Non-pigmented ciliary epithelial cell (primary cell): Measurements from ENCODE around the gene NADSYN1.
"Not testable (repeated sequence)": the region's sequence is repeated elsewhere in the genome, so short reads cannot be mapped to it uniquely, and the experiment has no call there.

Source experiments
- DNase-seq: peaks from one replicate; pipeline ENCODE4 v3.0.0-alpha.2; 2010; ENCODE audit warnings: low read depth

The NADSYN1 gene

DNA sequence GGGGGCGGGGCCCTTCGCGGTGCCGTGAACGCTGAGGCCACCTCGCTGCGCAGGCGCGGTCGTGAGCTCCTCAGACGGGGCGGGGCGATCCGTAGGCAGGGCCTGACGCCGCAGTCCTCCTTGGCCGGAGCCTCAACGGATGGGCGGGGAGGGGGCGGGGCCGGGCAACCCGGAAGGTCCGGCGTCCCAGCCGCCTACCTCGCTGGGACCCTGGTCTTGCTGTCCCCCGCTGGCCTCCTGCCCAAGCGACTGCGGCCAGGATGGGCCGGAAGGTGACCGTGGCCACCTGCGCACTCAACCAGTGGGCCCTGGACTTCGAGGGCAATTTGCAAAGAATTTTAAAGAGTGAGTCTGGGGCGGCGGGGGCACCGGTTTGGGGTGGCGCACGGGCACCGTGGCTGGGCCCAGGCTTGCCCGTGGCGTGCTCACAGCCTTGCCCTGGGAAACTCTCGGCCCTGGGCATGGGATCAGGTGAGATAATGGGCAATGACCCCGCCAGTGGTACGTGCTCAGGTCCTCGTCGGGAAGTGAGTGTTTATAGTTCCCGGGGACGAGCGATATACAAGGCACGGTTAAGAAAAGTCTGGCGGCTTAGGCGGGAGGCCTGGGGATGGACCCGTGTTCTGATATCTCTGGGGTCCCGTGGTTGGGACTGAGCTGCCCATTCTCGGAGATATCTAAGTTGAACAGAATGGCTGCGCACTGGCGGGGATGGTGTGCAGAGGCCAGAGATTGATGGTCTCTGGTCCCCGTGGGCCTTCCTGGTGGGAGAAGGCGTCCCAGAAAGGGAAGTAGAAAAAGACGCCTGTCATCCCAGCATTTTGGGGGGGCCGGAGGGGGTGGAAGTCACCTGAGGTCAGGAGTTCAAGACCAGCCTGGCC, at the start of gene NADSYN1:
TSS of gene NADSYN1 (plus strand) at position 167 of the 881 bp plus-strand sequence. CDS start at position 261, 94 bp downstream.
- DNase-seq, result peak; percentile 43

- no peak for DNase-seq
Measured at GRCh38 chr11:71404209-71404608, 48.8 kb upstream of the NADSYN1 start.

DNA sequence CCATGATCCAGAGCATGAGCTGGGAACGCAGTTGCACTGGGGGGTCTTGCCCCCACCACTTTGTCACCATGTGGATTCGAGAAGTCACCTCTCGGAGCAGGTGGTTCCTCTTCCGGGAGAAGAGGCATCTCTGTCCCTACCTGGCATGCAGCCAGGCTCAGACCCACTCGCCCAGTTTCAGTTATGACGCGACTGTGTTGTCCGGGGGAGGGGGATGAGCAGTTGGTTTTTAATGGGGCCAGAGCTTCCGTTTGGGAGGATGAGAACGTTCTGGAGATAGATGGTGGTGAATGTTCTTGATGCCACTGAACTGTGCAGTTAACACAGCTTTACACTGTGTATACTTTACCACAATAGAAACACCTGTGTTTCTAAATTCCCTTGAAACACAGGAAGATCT, 46.3 kb upstream of the NADSYN1 start:
- DNase-seq, result no peak

GRCh38 chr11:71407356-71407755, 45.6 kb upstream of the NADSYN1 start:
- no peak for DNase-seq

GRCh38 chr11:71408826-71409225, 44.2 kb upstream of the NADSYN1 start:
- no peak for DNase-seq

- no peak for DNase-seq
Measured at GRCh38 chr11:71410363-71410966, 42.5 kb upstream of the NADSYN1 start.

DNA sequence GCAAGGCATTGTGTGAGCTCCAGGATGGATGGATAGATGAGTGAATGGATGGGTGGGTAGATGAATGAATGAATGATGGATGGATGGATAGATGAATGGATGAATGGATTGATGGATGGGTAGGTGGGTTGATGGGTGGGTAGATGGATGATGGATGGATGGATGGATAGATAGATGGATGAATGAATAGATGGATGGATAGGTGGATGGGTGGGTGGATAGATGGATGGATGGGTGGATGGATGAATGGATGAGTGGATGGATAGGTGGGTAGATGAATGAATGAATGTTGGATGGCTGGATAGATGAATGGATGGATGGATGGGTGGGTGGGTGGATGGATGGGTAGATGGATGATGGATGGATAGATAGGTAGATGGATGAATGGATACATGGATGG, 38.4 kb upstream of the NADSYN1 start:
- DNase-seq, result no peak

DNA sequence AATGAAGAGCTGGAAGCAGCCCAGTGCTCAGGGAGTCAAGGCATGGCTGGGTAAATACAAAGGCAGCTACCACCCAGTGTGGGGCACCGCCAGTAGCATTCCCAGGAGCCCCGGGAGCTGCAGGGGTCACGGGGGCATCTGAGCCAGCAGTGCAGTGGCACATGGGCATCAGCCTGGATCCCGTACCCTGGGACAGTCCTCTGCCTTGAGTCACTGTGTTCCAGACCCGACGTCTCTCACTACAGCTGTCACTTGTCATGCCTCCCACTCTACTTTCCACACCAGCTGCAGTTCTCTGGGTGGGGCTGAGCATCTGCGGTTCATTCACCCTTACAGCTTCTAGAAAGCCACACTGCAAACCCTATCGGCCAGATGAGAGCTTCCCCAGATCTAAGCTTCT, 34.4 kb upstream of the NADSYN1 start:
- DNase-seq, result no peak

DNA sequence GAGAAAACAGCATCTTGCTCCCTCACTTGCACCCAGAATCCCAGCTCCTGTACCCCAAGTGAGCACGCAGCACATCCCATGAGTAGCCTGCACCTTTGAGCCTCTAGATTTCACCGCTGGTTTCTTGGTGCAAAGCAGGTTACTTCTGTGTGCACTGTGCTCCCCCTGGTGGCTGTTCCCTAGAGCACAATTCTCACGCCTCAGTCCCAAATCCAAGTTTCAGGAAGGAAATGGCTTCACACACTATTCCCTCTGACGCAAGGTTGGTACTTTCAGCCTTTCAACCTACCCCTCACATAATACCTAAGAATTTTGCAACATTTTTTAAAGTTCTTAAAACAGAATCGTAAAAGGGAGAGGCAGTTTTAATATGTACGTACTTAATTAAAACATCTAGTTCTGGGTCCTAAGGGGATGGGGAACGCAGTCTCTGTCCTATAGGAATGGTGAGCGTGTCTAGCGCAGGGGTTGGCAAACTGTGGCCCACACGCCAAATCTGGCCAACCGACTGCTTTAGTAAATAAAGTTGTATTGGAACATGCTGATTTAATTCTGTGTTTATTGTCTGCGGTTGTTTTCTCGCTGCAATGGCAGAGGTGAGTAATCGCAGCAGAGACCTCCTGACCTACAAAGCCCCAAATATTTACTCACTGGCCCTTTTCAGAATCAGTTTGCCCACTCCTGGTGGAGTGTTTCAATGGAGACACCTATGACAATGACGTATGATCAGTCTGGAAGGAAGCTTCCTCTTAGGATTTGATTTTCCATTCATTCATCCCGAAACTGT, 32.4 kb upstream of the NADSYN1 start:
- peak; percentile 6 for DNase-seq

GRCh38 chr11:71421392-71421950, 31.5 kb upstream of the NADSYN1 start:
- no peak for DNase-seq

DNA sequence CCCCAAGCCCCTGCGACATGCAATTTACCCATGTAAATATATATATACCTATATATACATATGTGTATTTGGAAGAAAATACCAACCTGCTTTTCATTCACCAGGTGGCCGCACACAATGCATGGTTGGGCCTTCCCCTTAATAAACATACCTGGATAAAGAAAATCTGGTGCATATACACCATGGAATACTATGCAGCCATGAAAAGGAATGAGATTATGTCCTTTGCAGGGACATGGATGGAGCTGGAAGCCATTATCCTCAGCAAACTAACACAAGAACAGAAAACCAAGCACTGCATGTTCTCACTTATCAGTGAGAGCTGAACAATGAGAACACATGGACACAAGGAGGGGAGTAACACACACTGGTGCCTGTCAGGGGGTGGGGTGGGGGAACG, 30.7 kb upstream of the NADSYN1 start:
- not testable (repeated sequence) for DNase-seq

GRCh38 chr11:71423181-71423790, 29.7 kb upstream of the NADSYN1 start:
- DNase-seq, result no peak

DNA sequence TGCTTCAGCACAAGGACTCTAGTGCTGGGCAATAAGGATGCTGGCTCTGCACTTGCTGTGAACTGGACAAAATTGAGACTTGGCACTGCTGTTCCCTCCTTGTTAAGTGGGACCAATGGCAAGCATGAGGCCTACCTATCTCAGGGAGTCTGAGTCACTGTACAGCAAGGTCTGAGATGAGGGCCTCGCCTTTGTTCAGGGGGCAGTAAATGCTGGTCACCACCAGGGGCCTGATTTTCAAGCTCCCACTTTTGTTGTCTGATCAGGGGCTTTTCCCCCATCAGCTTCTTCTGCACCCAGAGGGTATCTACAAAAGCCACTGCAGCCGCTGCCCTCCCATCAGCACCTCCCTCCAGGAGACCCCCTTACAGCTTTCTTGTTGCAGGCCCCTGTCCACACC, 27.6 kb upstream of the NADSYN1 start:
- no peak for DNase-seq

- no peak for DNase-seq
Measured at GRCh38 chr11:71425860-71426259, 27.1 kb upstream of the NADSYN1 start.

- DNase-seq, result no peak
Measured at GRCh38 chr11:71426413-71426812, 26.6 kb upstream of the NADSYN1 start.

DNA sequence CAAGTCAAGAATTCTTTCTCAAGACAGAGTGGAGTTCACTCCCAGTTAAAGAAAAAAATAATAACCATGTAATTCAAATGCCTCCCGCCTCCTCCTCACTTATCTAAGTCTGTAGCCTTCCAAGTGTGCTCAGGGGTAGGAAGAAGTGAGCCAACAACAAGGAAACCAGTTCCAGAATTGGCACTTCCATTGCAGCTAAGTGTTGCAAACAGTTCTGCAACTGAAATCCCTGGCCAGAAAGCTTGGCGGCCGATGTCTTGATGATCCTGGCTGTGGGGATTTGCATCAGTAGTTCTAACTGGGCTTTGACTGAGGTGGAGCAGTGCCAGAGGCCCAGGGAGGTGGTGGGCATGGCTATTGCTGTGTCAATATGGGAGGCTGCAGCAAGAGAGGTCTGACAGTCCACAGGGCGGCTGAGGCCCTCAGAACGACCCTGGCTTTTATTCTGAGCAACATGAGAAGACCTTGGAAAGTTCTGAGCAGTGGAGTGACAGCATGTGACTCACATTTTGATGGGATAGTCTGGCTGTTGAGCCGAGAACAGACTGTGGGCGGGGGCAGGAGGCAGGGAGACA, 24.1 kb upstream of the NADSYN1 start:
- no peak for DNase-seq

GRCh38 chr11:71429701-71430100, 23.3 kb upstream of the NADSYN1 start:
- no peak for DNase-seq

DNA sequence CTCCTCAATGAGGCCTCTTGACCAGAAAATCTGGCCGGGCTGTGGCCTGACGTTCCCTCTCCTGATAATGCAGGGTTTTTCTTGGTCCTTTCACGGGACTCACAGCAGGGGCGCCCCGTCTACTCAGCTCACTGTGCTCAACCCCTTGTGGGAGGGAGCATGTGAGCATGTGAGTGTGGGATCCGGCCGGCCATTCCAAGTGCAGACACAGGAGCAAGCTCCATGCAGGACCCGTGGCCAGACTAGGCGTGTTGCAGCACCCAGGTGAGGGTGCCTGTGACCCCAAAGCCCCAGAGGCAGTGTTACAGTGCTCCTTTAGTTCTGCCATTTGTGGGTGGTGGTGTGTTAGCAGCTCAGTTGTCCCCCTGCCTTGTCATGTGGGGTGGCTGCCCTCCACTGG, 22.8 kb upstream of the NADSYN1 start:
- DNase-seq, result no peak

DNA sequence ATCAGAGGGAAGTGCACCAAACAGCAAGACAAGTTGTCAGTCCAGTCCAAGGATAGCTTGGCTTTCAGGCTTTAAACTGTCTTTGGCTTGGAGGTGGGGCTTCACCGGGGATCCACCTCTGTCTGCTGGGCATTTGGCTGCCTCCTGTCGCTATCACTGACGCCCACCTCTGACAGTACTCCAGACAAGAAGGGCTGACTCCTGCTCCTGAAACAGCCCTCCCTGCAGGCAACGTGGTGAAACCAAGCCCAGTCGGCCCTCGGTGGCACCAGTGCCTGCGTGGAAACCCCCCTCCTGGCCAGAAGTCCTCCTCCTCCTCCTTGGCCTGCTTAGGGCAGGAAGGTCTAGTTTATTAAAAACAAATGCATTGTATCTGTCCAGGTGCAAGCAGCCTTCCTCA, 21.7 kb upstream of the NADSYN1 start:
- no peak for DNase-seq

DNA sequence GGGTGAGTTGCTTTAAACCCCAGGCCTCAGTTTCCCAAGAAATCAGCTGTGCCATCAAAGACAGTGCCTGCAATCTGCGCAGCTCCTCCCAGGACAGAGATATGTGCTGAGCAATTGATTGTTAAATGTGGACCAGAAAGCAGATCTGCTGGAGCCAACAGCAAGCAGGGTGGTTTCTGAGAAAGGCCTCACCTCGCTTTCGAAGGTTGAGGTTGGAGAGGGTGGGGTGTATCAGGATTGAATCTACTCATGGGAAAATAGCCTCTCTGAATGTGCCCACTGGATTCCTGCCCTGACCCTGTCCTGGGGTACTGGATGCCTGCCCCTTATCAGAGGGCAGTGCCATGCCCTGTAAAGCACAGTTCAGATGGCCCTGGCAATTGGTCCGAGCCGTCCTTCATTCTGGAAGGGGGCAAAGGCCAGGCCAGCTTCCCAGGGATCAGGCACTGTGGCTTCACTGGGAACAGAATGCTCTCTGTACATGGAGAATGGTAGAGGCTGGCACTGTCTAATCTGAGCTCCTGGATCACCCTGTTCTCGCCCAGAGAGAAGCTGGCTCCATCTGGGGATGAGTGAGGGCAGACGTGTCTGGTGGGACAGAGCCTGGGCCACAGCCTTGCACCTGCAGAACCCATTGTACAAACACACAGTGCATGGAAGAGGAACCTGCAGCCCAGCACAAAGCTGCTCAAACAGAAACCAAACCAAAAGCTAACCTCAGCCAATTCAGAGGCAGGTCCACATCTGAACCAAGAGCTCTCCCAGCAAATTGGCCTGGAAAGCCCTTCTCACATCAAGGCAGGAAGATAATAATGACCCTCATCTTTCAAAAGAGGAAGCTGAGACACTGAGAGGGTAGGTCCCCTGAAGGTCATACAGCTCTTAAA, 20.0 kb upstream of the NADSYN1 start:
- DNase-seq, result no peak
